ENCODE data around the gene MYH11.
A peak's percentile ranks its signal among the peaks of the same experiment; 100 is the strongest.

MYH11 gene

DNA sequence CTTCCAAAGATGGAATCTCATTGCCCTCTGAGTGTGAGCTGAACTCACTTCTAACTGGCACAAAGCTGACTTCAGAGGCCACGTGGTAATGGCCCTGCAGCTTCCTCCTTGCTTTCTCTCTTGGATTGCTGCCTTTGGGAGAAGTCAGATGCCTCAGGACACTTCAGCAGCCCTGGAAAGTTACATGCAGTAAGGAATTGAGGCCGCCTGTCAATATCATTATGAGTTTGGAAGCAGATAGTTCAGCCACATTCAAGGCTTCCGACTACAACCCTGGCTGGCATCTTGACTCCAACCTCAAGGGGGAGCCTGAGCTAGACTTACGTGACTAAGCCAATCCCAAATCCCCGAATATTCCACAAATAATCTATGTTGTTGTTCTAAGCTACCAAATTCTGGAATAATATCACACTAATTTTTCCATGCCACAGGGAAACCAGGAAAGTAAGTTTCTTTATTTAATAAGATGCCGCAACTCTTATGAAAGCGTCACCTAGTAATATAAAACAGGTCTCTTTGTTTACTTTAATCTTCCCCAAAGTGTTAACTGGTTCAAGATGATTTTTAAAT, 18.0 kb upstream of the MYH11 start:
- Histone ChIP-seq H3K27me3 (ENCODE audit: low read depth, low read length) (no peaks in the 10 kb centered on the region), H3K4me3 (ENCODE audit: low read length) (no peak overlapping the region), H3K9me3 (ENCODE audit: insufficient read depth, low read length) (no peaks in the 10 kb centered on the region), H3K27ac (ENCODE audit: low read length) (no peak overlapping the region), H2AFZ (ENCODE audit: low read depth, low read length) (no peak overlapping the region), H3K4me1 (ENCODE audit: low read length) (no peaks in the 10 kb centered on the region), H3K9ac (ENCODE audit: low read length) (no peak overlapping the region), H3K79me2 (ENCODE audit: low read length) (no peaks in the 10 kb centered on the region), H3K36me3 (replicated peaks; ENCODE audit: low read depth, low read length) (peaks cover 6% of the 10 kb centered on the region), H4K20me1 (ENCODE audit: insufficient read depth, low read length) (no peaks in the 10 kb centered on the region), H3K4me2 (ENCODE audit: low read length) (no peak overlapping the region)
- TF ChIP-seq CTCF (IDR thresholded peaks at IDR 0.05; ENCODE audit: low read depth, low read length) (peak; percentile 79), EZH2phosphoT487 (IDR thresholded peaks at IDR 0.05; ENCODE audit: low read depth) (no peak)

GRCh38 chr16:15873737-15874136, 16.9 kb upstream of the MYH11 start:
- Histone ChIP-seq H2AFZ (ENCODE audit: low read depth, low read length) (no peak overlapping the region), H3K27me3 (ENCODE audit: low read depth, low read length) (no peaks in the 10 kb centered on the region), H3K4me2 (ENCODE audit: low read length) (no peak overlapping the region), H3K27ac (ENCODE audit: low read length) (no peak overlapping the region), H3K4me1 (ENCODE audit: low read length) (no peaks in the 10 kb centered on the region), H3K9ac (ENCODE audit: low read length) (no peak overlapping the region), H3K79me2 (ENCODE audit: low read length) (no peaks in the 10 kb centered on the region), H3K9me3 (ENCODE audit: insufficient read depth, low read length) (no peaks in the 10 kb centered on the region), H3K36me3 (replicated peaks; ENCODE audit: low read depth, low read length) (peaks cover 7% of the 10 kb centered on the region), H4K20me1 (ENCODE audit: insufficient read depth, low read length) (no peaks in the 10 kb centered on the region), H3K4me3 (ENCODE audit: low read length) (no peak overlapping the region)
- TF ChIP-seq EZH2phosphoT487 (IDR thresholded peaks at IDR 0.05; ENCODE audit: low read depth) (no peak), CTCF (IDR thresholded peaks at IDR 0.05; ENCODE audit: low read depth, low read length) (no peak)

GRCh38 chr16:15873301-15873700, 16.5 kb upstream of the MYH11 start:
- Histone ChIP-seq H3K4me1 (ENCODE audit: low read length) (no peaks in the 10 kb centered on the region), H3K9ac (ENCODE audit: low read length) (no peak overlapping the region), H2AFZ (ENCODE audit: low read depth, low read length) (no peak overlapping the region), H3K4me3 (ENCODE audit: low read length) (no peak overlapping the region), H3K36me3 (replicated peaks; ENCODE audit: low read depth, low read length) (peaks cover 7% of the 10 kb centered on the region), H3K4me2 (ENCODE audit: low read length) (no peak overlapping the region), H3K9me3 (ENCODE audit: insufficient read depth, low read length) (no peaks in the 10 kb centered on the region), H4K20me1 (ENCODE audit: insufficient read depth, low read length) (no peaks in the 10 kb centered on the region), H3K79me2 (ENCODE audit: low read length) (no peaks in the 10 kb centered on the region), H3K27ac (ENCODE audit: low read length) (no peak overlapping the region), H3K27me3 (ENCODE audit: low read depth, low read length) (no peaks in the 10 kb centered on the region)
- no peak for TF ChIP-seq CTCF (IDR thresholded peaks at IDR 0.05; ENCODE audit: low read depth, low read length)
- TF ChIP-seq EZH2phosphoT487 (IDR thresholded peaks at IDR 0.05; ENCODE audit: low read depth) = no peak

DNA sequence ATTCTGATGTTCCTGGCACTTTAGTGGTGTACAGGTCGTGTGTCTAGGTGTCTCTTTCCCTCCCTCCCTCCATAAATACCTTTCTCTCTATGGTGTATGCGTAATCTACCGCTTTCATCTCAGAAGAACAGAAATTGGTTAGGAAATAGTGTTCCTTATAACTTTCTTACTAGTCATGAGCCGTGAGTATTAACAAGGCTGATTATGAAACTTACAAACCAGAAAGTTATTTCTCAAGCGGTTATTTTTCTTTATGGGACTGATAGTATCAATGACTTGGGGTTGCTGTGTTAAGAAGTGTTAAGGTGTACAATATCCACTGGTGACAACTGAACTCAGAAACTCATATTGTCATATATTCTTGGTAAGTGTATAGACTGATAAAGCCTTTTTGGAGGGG, 13.2 kb upstream of the MYH11 start:
- peaks cover 15% of the 10 kb centered on the region for H3K36me3 ChIP-seq (replicated peaks; ENCODE audit: low read depth, low read length)

More for the DNA sequence above, 13.2 kb upstream of the MYH11 start:
- Histone ChIP-seq H3K4me3 (ENCODE audit: low read length) (no peak overlapping the region), H3K27me3 (ENCODE audit: low read depth, low read length) (no peaks in the 10 kb centered on the region), H4K20me1 (ENCODE audit: insufficient read depth, low read length) (no peaks in the 10 kb centered on the region), H3K79me2 (ENCODE audit: low read length) (no peaks in the 10 kb centered on the region), H2AFZ (ENCODE audit: low read depth, low read length) (no peak overlapping the region), H3K4me1 (ENCODE audit: low read length) (no peaks in the 10 kb centered on the region), H3K9ac (ENCODE audit: low read length) (no peak overlapping the region), H3K9me3 (ENCODE audit: insufficient read depth, low read length) (no peaks in the 10 kb centered on the region), H3K27ac (ENCODE audit: low read length) (no peak overlapping the region), H3K4me2 (ENCODE audit: low read length) (no peak overlapping the region)
- TF ChIP-seq EZH2phosphoT487 (IDR thresholded peaks at IDR 0.05; ENCODE audit: low read depth) (no peak), CTCF (IDR thresholded peaks at IDR 0.05; ENCODE audit: low read depth, low read length) (no peak)
